Activated T-cell treated with anti-CD3 and anti-CD28 coated beads for 4 hours (primary cell): ENCODE data around the gene PGLYRP2.

ENCODE experiments used
- DNase-seq: peaks from one replicate; pipeline ENCODE4 v3.0.0-alpha.2; 2020

The PGLYRP2 gene

DNA sequence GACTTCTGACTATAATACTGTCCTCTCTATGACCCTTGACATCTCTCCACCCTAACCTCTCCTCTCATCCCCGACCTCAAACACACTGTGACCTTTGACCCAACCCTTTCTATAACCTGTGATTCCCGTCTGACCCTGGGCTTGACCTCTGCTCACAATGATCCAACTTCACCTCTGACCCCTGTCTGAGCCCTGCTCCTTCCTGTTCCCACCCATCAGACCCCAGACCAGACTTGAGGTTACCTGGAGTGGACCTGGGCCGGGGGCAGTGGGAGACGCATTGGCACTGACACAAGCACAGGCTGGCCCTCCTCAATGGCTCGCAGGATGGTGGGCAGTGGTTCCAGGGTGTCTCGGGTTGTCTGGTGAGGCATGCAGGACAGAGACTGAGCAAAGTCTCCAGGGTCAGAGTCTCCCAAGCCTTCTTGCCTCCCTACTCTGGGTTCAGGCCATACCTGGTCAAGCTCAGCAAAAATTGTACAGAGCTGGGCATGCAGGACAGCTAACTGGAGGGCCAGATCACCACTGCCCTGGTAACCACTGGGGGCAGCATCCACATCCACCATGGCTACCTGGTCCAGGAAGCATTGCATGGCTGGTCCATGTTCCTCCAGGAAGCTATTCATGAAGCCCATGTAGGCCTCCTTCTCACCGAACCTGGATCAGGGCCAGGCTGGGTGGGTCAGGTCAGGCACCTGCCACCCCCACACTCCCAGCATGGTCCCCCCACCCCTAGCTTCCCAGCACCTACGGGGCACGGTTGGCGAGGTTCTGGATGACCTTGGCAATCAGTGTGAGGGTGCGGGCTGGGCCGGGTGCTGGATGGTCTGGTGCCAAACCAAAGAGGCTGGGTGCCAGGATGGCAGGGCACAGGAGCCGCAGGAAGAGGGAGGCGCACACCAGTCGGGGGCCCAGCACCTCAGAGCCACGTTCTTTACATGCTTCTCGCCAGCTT lies 25.1 kb downstream of the PGLYRP2 start:
- DNase-seq, result no peak

DNA sequence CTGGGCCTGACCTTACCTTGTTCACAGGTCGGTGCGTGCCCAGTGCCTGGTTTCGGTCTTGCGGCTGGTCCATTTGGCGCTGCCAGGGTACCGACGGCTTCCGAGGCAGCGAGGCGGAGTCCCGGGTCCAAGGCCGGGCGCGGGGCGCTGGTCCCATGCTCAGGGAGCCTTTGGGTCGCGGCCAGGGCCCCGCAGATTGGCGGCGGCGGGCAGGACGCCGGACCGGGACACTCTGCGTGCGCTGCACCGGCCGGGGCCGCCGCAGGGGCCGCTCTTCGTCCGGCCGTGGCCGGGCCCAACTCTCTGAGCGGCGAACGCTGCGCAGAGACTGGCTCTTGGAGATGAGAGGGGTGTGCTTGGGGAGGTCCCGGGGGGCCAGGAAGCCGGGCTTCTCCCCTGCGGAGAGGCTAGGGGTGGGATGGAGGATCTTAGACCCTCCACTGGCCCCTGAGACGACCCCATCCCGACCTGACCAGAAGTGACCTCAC lies 26.2 kb downstream of the PGLYRP2 start:
- DNase-seq, result no peak

DNA sequence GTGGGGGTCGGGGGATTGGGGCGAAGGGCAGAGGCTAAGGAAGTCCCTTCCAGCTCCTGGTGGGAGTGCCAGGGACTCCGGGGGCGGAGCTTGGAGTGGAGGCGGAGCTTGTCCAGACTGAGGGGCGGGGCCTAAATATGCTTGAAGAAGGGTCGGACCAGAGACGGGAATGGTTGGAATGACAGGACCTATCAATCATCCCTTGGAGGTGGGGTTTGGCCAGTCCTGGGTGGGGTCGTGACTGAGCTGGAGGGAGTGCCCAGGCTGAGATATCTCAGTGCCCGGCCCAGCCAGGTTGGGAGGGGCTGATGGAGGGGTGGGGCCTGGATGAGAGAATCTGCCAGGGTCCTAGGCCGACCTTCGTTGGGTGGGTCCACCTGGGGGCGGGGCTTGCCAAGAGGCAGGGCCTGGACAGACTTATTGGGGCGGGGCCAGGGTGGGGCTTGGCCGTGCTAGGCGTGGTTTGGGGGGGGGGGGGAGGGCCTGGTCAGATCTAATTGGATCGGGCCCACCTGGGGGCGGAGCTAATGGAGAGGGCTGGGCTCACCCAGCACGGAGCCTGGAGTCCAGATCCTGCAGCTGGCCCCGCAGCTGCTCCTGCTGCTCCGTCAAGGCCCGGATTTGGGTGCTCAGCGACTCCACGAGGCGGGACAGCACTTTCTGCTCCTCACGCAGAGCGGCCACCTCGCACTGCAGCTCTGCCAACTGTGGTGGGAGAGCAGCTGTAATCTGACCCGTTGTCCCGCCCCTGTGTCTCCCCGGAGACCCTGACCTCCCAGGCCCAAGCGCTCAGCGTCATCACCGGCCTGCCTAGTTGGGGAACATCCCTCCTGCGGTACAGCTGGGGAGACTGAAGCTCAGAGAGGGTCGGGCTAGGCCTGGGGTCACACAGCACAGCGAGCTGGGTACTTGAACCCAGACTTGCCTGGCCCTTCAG lies 26.9 kb downstream of the PGLYRP2 start:
- DNase-seq, result no peak

DNA sequence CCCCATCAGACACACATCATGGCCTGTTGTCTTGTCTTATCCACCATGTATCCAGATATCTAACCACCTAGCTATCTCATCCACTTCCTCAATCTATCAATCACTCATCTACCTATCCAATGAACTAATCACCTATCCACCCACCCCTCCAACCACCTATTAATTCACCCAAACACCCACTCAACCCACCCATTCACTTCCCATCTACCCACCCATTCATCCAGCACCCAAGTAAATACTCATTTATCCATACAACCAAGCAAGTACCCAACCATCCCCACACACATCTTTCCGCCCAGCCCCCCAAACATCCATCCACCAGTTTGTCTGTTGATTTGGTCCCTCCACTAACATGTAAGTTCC lies 28.8 kb downstream of the PGLYRP2 start:
- no peak for DNase-seq

DNA sequence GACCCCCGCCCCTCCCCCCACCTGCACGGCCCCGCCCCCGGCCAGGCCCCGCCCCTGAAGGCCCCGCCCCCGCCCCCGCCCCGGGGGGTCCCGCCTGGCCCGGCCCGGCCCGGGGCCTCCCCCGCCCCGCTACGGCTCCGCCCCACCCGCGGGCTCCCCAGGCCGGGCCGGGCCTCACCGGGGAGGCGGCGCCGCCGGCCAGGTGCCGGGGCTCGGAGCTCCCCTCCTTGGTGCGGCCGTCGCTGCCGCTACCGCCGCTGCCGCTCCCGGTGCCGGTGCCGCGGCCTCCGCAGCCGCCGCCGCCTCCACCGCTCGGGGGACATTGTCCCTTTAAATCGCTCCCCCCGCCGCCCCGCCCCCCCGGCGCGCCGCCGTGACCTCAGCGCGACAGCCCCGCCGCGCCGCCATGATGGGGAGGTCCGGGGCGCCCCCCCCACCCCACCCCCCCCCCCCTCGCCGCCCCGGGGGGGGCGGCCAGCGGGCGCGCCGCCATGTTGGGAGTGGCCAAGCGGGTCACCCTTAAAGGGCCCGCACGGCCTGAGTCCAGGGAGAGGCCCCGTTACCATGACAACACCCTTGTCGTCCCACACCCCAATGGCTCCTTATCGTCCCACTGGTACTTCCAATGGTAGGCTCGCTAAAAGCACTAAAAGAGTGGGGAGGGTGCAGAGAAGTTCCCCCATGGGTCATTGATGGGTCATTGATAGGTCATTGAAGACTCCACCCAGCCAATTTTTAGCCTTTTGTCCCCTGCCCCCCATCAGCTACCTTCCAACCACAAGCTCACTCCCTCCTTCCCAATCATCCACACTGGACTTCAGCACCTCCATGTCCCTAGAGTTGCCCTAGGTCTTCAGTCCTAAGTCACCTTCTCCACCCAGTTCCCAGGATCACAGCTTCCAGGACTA lies 29.4 kb downstream of the PGLYRP2 start, which contains the start of gene WIZ:
TSS of gene WIZ (minus strand) at position 337 of the 908 bp plus-strand sequence. CDS start 1,649 bp downstream, outside the sequence.
- peak; percentile 77 for DNase-seq

DNA sequence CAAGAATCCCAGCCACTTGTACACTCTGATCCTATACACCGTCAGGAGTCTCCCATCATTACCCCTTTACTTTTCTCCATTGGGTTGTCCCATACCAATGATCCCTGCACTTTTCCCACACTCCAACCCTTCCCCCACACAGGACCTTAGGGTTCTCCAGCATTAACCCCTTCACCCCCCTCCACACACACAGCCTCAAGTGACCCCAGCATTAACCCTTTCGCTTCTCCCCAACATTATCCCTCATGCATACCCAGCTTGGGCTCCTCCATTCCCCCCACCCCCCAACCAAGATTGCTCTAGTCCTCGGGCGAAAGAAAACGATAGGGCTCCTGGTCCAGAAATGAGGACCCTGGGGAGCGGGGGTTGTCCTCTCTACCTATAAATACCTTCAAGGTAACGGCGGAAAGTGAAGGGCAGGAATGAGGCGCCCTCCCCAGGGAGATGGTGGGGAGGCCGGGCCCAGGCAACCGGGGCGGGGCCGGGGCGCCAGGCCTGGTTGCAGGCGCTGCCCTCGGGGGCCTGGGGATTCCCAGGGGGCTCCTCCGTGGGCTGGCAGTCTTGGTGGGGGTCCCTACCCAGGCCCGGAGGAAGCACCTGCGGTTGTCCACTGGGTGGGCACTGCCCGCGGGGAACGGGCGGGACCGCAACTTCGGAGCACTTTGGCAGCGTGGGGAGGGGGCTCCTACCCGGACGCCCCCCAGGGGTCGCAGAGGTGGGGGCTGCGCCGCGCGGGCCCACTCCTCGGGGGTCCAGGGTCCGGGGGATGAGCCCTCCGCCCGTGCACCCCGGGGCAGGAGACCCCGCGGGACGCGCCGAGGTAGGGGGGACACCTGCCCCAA lies 30.3 kb downstream of the PGLYRP2 start:
- no peak for DNase-seq

DNA sequence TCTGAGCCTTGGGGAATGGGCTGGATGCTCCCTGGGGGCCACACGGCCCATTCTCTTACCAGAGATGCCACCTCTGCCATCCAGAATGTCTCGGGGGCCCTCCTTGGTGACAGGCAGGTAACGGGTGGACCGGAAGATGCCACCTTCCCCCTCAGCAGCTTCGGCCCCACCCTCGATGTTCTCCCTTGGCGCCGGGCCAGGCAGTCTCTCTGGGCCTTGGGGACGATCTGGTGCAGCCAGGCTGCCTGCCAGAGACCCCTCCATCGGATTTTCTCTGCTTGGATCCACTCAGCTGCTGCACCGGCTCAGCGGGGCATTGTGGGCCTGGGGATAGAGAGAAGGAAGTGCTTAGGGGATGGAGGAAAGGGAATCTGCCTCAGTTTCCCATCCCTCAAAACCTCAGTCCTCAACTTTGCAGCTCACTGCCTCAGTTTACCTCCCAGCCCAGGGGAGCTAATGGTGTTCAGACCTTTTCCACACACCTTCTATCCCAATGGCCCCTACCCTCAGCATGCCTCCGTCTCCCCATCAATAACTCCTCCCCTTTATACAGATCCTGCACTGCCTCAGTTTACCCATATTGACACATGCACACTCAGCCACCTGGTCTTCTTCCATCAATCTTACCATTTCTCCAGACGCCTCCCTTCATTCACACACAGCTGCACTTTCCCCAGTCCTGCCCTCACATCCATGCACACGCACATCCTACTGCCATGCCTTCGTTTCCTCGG lies 31.1 kb downstream of the PGLYRP2 start:
- DNase-seq, result no peak

DNA sequence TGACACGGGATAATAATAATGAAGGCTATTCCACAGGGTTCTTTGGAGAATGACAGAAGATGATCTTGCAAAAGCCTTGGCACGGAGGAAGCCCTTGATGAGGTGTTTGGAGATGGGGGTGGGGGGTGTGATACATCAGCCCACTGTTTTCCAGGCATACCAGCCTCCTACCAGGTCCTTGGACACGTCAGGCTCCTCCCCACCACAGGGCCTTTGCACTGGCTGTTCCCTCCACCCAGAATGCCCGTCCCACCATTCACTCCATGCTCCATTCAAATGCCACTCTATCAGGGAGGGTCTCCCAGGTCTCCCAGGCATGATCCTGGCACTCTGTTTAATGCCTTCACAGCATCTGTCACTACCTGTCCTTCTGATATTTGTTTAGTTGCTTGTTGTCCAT lies 32.2 kb downstream of the PGLYRP2 start:
- no peak for DNase-seq

DNA sequence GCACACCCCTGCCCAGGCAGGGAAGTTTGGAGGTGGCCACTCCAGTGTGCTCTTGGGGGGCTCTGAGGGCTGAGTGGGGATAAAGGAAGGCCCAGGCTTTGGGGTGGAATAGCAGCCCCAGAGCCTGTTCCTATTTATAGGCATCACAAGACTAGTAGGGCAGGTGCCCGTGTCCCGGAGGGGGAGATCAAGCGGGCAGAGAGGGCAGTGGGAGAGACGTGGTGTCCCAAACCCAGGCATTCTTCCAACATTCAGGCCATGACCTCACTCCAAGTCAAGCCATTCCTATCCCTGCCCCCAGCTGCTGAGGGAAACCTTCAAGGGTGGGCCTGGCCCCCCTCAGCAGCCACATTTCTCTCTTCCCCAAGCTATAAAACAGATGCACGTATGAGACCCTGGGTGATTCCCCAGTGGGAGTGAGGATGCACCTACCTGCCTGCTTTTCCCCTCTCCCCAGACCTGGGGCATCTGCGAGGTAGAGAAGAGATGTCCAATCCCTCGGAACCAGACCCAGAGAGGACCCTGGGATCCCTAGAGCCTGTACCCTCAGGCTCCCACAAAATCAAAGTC lies 33.4 kb downstream of the PGLYRP2 start:
- no peak for DNase-seq

DNA sequence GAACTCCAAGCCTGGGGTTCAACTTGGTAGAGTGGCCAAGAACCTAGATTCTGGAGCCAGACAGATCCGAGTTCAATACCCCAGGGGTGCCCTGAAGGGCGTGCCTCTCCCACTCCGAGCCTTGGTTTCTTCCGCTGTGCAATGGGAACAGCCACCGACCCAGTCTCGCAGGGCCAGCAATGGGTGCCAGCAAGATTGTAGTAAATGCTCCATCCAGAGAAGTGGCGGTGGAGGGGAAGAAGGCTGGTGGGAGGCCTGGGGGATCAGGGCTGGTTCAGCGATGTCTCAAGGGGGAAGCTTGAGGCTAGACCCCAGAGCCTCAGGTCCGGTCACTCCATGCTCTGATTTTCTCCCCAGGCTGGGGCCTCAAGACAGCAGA lies 34.1 kb downstream of the PGLYRP2 start:
- DNase-seq, result no peak

DNA sequence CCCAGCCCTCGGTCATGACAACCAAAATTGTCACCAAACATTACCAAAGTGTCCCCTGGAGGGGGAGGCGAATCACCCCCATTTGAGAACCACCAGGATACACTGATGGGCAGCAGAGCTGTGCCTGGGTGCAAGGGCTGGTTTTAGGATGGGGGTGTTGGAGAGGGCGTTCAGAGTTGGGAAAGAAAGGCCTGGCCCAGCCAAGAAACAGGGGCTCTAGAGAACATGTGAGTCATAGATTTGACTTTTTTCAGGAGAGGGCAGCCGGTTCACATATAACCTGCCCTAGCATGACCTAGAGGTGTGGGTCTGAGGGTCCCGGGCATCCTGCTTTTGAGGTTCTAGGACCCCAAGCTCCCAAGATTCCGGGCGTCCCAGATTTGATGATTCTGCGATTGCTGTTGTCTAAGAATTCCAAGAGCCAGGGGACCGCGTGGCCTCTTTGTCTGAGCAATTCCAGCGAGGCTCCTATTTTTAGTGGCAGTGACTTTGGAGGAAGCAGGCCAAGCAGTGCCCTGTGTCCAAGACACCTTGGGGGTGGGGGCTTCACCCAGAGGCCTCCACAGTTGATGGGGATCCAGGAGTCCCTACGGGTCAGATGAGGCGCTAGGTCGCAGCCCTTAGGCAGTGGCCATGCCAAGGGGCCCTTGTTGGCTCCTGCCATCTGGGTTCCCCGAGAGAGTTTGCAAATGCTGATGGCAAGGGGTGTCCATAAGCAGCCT lies 34.6 kb downstream of the PGLYRP2 start:
- DNase-seq, result no peak

DNA sequence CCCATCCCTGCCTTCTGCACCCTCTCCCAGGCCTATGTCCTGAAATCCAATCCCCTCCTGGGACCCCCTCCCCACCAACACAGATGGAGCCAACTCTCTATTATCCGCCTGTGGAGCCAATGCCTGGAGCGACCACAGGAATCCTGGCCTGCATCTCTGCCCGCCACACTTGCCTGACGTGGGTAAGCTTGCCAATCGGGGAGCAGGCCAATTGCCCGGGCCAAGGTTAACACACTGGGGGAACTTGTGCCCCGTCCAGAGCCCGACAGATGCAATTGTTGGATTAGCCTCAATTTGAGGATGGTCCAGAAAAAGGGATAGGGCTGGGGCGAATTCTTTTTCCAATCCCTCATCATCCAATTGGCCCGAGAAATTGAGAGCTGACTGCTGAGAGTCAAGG lies 35.5 kb downstream of the PGLYRP2 start:
- no peak for DNase-seq

DNA sequence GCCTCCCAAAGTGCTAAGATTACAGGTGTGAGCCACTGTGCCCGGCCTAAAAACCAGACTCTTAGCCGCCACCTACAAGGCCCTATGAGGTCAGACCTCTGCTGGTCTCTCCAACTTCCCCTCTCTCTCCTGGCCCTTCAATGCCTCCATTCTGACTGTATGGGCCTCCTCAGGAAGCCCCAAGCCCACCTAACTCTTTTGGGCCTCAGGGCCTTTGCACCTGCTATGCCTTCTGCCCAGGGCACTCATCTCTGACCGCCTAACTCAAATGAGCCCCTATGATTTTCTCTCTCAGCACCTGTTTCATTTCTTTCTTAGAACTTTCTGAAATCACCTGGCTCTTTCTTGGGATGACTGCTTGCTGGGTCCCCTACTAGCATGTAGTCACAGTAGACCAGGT lies 36.0 kb downstream of the PGLYRP2 start:
- DNase-seq, result no peak

DNA sequence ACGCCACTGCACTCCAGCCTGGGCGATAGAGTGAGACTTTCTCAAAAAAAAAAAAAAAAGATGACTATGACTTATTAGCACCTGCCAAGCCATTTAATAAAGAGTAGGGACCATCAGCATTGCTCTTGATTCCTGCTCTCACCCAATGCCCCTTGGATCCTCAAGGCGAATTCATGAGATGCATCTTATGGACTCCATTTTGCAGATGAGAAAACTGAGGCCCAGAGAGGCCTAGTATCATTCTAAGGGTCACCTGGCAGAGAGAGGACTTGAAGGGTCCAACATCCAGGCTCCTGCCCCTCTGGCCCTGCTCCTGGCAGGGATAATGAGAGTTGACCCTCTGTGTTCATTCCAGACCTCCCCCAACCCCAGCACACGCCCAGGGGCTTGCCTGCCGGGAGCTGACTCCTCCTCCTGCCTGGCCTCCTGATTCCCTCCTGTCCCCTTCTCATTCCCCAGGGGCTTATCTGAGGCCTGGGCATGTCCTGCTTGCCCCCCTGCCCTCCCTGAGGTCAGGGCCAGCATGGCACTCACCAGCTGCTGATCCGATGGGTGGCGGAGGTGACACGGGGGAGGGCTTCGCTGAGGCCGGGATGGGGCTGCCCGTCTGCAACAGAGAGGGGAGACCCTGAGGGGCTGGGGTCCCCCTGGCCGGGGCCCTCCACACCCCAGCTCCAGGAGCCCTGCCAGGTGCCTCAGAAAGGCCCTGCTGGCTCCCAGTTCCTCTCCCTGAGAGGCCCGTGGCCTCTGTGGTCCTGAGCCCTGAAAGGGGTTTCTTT lies 37.0 kb downstream of the PGLYRP2 start:
- no peak for DNase-seq

DNA sequence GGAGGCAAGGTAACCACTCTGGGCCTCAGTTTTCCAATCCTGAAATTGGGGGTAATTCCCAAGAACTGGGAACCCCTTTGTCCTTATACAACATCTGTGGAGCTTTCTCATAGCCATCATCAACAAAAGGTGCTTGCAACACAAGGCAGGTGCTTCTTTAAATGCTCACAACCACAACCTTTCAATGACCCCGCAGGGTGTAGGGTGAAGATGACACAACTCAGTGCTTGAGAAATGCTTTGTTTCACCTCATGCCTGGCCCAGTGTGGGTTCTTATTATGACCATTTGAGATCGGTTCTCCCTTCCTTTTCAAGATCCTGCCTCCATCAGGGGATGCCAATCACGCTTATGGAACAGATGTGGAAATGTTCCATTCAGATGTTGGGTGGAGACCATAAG lies 38.0 kb downstream of the PGLYRP2 start:
- DNase-seq, result no peak

DNA sequence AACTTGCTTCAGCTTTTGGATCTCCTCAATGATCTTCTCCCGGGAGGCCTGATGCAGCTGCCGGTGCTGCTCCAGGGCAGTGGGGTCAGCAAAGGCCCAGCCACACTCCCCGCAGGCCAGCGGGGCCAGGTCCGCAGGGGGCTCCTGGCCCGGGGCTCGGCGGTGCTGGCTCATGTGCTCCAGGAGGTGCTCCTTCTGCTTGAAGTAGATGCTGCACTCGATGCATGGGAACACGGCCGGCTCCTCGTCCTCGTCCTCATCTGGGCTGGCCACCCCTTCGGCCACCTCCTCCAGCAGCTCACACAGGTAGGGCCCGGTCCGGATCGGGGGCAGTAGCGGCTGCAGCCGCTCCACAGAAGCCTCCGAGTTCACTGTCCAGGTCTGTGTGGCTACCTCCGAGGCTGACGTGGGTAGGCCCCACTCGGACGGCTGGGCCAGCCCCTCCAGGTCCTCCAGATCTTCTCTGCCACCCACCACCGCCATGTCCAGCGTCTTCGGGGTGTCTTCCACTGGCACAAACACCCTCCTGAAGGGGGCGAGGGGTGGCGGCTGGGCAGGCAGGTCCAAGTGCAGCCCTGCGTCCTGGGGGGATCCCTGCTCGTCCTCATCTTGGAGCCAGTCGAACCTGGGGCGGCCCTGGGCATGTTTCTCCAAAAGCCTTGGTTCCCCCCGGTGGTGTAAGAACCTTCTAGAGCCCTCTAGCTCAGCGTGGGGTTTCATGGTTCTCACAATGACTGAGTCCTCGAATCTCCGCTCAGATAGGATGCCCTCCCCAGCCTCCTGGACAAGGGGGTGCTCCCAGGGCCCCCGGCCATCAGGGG lies 39.3 kb downstream of the PGLYRP2 start:
- no peak for DNase-seq

DNA sequence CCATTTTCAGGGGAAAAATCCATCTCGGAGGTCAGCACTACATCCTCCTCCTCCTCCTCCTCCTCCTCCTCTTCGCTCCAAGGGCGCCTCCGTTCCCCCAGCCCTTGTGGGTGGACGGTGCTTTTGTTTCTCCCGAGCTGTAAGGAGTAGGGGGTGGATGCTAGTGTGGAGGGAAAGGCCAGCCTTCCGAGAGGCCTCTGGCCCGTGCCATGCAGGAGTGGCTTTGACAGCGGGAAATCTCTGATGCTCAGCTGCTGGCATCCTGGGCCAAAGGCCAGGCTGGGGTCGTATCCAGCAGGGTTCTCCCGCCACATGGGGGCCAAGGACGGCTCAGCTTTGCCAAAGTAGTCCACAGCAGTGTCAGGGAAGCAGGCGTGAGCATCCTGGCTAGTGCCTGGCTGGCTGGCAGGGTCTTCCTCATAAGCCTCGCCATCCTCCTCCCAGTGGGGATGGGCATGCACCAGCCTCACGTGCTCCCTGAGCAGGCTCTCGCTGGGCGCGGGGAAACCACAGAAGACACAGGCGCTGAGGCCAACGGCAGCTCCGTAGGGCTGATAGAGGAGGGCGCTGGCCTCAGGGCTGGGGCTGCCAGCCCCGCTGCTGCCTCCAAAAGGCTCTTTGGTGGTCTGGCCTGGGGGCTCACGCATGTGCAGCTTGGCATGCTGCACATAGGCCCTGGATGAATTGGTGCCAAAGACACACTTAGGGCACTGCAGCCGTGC lies 40.1 kb downstream of the PGLYRP2 start:
- DNase-seq, result no peak
